ENCODE results near the gene MVK. TPM values are rescaled to one million over a fixed set of nuclear protein-coding genes. Genes with fewer than 3 reads are reported as not detected.

Gene MVK
- 10 to 100 TPM in 2 of 3 donors, 1 to 10 TPM in 1; 8.8 to 18.4 (median 17.6) TPM for total RNA-seq

DNA sequence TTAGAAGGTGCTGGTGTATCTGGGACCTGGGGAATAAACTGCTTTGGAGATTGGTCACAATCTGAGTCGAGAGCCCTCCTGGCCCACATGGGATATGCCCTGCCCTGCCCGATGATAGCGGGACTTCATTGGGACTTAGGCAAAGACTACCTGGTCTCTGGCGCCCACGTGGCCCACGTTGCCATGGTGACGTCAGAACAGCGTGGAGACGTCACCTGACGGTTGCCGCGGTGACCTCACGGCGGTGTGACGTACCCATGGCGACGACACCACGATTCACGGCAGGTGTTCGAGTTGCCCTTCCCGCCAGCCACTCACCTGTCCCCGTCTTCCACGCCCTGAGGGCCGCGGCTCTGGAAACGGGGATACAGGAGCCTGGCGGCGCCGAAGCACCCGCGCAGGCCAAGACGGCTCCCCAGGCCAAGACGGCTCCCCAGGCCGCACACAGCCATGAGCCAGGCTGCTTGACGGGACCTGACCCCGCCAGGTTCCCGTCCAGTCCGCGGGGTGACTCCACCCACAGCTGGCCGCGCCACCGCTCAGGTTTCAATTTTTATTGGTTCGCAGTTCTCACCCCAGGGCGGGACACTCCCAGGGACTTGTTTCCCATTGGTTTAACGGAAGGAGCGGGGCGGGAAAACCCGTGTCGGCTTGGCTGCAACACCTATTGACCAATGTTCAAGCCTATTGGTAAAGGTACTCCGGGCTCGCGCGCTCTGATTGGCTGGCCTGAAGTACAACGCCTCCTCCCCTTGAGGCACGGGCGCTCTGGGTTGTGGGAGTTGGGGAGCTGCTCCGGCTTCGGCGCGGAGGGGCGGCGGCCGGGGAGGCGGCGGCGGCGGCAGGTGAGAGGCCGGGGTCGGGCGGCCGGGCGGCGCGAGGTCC lies at the start of gene MVK, which contains the start of gene MMAB:
TSS of gene MVK (plus strand) at position 766 of the 885 bp plus-strand sequence. CDS start 1,029 bp downstream, outside the sequence.
TSS of gene MMAB (minus strand) at position 476 of the 885 bp plus-strand sequence. CDS start at position 452, 24 bp downstream.
- intact Hi-C loops (cut with DNase I; ENCODE audit: low total_unique reads) = no loop called here
- Histone ChIP-seq H3K4me3 (peak within 1 kb of the TSS; percentile 59 to 76 (median 73)), H3K27me3 (no peaks in the 10 kb centered on the region), H3K4me1 (peaks cover 0 to 16% of the 10 kb centered on the region in 2 donors), H3K27ac (peak within 1 kb of the TSS; percentile 93), H3K36me3 (no peaks in the 10 kb centered on the region), H3K9me3 (no peaks in the 10 kb centered on the region)
- TF ChIP-seq CTCF (IDR thresholded peaks at IDR 0.05) = no peak
- peak; percentile 91 to 94 (median 92) for TF ChIP-seq POLR2AphosphoS5 (IDR thresholded peaks at IDR 0.05)
- no peak for TF ChIP-seq POLR2A (IDR thresholded peaks at IDR 0.05)
- DNase-seq (ENCODE audit: low spot score in 2 of 2) = peak; percentile 100

DNA sequence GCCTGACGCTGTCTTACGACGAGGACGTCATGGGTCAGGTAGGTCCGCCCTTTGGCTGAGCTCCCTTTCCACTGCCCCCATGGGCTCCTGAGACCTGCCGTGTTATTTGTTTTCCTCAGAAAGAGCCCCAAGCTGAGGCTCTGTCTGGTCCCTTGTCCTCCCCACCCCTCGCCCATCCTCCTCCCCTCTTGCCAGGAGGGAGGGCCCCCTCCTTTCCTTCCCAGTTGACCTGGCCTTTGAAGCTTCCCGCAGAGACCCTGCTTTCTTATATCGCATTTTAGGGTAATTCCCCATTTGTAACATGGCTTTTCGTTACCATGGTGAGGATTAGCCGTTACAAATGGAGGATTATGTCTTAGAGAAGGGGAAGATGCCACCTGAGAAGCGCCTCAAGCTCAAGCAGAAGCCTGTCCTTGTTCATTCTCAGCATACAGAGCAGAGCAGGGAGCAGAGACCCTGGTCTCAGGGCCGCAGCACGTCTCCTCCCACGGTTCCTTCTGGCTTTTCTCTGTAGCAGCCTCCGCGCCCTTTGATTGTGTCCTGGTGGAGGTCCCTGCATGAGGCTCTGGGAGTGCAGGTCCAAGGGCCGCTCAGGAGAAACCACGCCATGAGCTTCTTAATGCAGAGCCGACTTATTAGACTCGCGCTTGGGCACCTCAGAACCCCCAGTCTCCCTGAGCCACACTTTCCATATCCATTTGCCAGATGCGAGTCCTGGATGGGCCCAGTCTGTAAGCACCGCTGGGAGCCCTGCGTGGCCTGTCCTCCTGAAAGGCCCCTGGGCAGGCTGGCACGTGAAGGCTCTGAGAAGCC lies 48.9 kb upstream of the MVK start:
- TF ChIP-seq POLR2A (IDR thresholded peaks at IDR 0.05) = no peak
- TF ChIP-seq POLR2AphosphoS5 (IDR thresholded peaks at IDR 0.05) = no peak
- no peak for TF ChIP-seq CTCF (IDR thresholded peaks at IDR 0.05)
- Histone ChIP-seq H3K9me3 (no peaks in the 10 kb centered on the region), H3K27ac (no peak overlapping the region), H3K4me3 (no peak overlapping the region), H3K27me3 (no peaks in the 10 kb centered on the region), H3K4me1 (no peaks in the 10 kb centered on the region), H3K36me3 (peaks cover 4% of the 10 kb centered on the region)
- DNase-seq (ENCODE audit: low spot score in 2 of 2) = no peak
- intact Hi-C loops (cut with DNase I; ENCODE audit: low total_unique reads) = no loop called here

DNA sequence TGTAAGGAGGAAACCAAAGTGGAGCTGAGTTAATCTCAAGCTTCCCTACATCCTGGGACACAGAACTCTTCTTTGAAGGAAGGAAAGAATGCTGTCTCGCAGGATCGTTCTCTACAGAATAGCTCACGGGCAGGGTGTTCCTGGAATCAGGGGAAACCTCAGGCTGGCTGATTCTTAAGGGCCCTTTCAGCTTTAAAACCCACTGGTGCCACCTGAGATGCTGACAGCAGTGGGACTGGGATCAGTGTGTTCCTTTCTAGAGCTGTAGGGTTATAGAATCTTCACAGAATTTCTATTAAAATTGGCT lies 48.4 kb upstream of the MVK start:
- Histone ChIP-seq H3K27ac (no peak overlapping the region), H3K4me1 (no peaks in the 10 kb centered on the region), H3K9me3 (no peaks in the 10 kb centered on the region), H3K27me3 (no peaks in the 10 kb centered on the region), H3K4me3 (no peak overlapping the region), H3K36me3 (peaks cover 4% of the 10 kb centered on the region)
- no peak for TF ChIP-seq POLR2AphosphoS5 (IDR thresholded peaks at IDR 0.05)
- no peak for DNase-seq (ENCODE audit: low spot score in 2 of 2)
- intact Hi-C loops (cut with DNase I; ENCODE audit: low total_unique reads) = no loop called here

DNA sequence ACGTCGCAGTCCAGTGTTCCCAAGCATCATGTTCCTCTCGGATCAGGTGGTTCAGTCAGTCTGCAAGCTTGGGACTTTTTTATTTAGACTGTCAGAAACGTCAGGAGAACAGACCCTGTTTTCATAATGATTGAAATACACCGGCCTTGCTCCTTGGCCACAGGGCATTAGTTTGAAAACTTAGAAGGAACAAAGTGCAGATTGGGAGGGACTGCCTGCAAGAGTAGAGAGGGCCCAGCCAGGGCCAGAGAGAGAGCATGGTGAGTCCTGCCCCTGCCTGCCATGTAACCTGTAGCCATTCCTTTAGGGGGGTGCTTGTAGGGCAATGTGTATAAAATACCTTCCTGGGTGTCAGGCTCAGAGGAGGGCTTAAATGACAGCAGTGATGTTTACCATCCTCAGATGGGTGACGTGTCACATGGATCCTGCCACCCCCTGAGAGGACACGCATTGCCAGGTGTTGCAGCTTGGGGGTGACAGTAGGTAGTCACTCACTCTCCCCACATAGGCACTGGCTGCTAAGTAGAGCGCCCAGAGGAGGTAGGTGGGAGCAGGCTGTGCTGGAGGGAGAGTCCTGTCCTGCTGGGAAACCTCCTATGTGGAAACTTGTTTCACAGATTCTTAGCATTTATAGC lies 46.0 kb upstream of the MVK start:
- Histone ChIP-seq H3K27me3 (no peaks in the 10 kb centered on the region), H3K9me3 (no peaks in the 10 kb centered on the region), H3K4me3 (no peak overlapping the region), H3K27ac (no peak overlapping the region), H3K4me1 (no peaks in the 10 kb centered on the region), H3K36me3 (peaks cover 4% of the 10 kb centered on the region)
- TF ChIP-seq CTCF (IDR thresholded peaks at IDR 0.05) = no peak
- TF ChIP-seq POLR2A (IDR thresholded peaks at IDR 0.05) = no peak
- TF ChIP-seq POLR2AphosphoS5 (IDR thresholded peaks at IDR 0.05) = no peak
- no peak for DNase-seq (ENCODE audit: low spot score in 2 of 2)
- intact Hi-C loops (cut with DNase I; ENCODE audit: low total_unique reads) = no loop called here

Data from breast epithelium (tissue), 4 donors.